Activated naive CD4-positive, alpha-beta T cell treated with anti-CD3 and anti-CD28 coated beads for 36 hours (primary cell): Measurements from ENCODE around the gene AMPD3. TPM values are rescaled to one million over a fixed set of nuclear protein-coding genes. Genes with fewer than 3 reads are reported as not detected.
"Not testable (repeated sequence)": the region's sequence is repeated elsewhere in the genome, so short reads cannot be mapped to it uniquely, and the experiment has no call there.

Source experiments
- CTCF ChIA-PET: fragments of 350-600 bp; sonication (Branson Sonifier 250); formaldehyde crosslinking; loops from one replicate; lab custom pipeline; 2021; ENCODE audit warnings: antibody characterized with exemption; lab: Charles Lee
- DNase-seq: peaks from one replicate; pipeline ENCODE4 v3.0.0-alpha.2; 2020
- H3K27ac Mint-ChIP-seq: one replicate; pipeline ENCODE4 v1.8.0; 2021; ENCODE audit warnings: mild to moderate bottlenecking, mixed read lengths
- H3K27me3 Mint-ChIP-seq: one replicate; pipeline ENCODE4 v1.8.0; 2021; ENCODE audit warnings: low read depth, mixed read lengths
- H3K36me3 Mint-ChIP-seq: one replicate; pipeline ENCODE4 v1.8.0; 2021; ENCODE audit warnings: low read depth, mixed read lengths
- H3K4me1 Mint-ChIP-seq: one replicate; pipeline ENCODE4 v1.8.0; 2021; ENCODE audit warnings: low read depth, mixed read lengths
- H3K4me3 Mint-ChIP-seq: one replicate; pipeline ENCODE4 v1.8.0; 2021; ENCODE audit warnings: mild to moderate bottlenecking, moderate library complexity, mixed read lengths
- H3K9me3 Mint-ChIP-seq: one replicate; pipeline ENCODE4 v1.8.0; 2021; ENCODE audit warnings: mixed read lengths
- intact Hi-C: fragments of 100-400 bp; cut with micrococcal nuclease; formaldehyde crosslinking; loops from one replicate; pipeline ENCODE4 v1.15.1; 2023
- total RNA-seq, 2 experiments: library from RNA; stranded (reverse); gene quantifications; one replicate each; pipeline ENCODE4 v1.2.3, GENCODE V29; 2021

The AMPD3 gene
- total RNA-seq, 2 experiments from 2014 or later = 11.5 to 13.0 TPM

GRCh38 chr11:10414659-10415058 is 40.4 kb upstream of the AMPD3 start:
- intact Hi-C loops = no loop called here
- DNase-seq = peak; percentile 29
- Mint-ChIP-seq H3K27ac (no peak overlapping the region), H3K36me3 (no peaks in the 10 kb centered on the region), H3K27me3 (no peaks in the 10 kb centered on the region), H3K9me3 (no peaks in the 10 kb centered on the region), H3K4me1 (peaks cover 17% of the 10 kb centered on the region), H3K4me3 (peak overlapping the region; percentile 16)
- CTCF ChIA-PET = interaction anchor here (0.7 to 3.4 kb wide), 15 partner anchors 9 to 656 kb away, joined by 3 to 52 read pairs (median 4); partner anchors contain the start of genes AMPD3 and RNF141

GRCh38 chr11:10415817-10416392 is 39.2 kb upstream of the AMPD3 start:
- H3K27ac Mint-ChIP-seq = no peak overlapping the region
- CTCF ChIA-PET = interaction anchor here (0.7 to 3.4 kb wide), 6 partner anchors 10 to 125 kb away, joined by 3 to 15 read pairs (median 3); partner anchors contain the start of genes AMPD3 and RNF141
- DNase-seq = peak; percentile 21
- peaks cover 15% of the 10 kb centered on the region for H3K4me1 Mint-ChIP-seq
- no peaks in the 10 kb centered on the region for H3K36me3 Mint-ChIP-seq
- H3K4me3 Mint-ChIP-seq = no peak overlapping the region
- H3K9me3 Mint-ChIP-seq = no peaks in the 10 kb centered on the region
- H3K27me3 Mint-ChIP-seq = no peaks in the 10 kb centered on the region
- intact Hi-C loops = no loop called here

DNA sequence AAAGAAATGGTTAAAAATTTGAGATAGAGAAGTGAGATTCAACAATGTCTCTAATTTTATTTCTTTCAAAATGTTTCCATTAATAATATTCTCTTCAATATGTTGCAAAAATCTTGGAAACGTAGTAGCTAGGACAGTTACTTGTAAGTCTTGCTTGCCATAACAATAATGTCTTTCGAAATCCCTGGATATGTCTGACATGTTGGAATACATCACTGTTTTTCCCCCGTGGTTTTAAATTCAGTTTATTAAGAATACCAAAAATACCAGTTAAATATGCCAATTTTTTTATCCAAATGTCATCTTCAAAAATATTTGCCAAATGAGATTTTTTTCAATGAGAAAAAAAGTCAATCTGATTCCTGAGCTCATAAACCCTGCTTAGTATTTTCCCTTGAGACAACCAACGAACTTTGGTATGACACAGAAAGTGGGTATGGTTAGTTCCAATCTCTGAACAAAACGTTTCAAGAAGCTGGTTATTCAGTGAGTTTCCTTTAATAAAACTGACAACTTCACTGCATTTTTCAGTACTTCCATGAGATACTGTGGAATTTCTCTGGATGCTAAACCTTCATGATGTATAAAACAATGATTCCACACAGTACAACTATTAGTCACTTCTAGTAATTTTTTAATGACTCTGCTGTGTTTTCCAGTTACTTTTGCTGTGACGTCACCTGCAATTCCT is 36.7 kb upstream of the AMPD3 start:
- peaks cover 7% of the 10 kb centered on the region for H3K9me3 Mint-ChIP-seq
- H3K4me1 Mint-ChIP-seq = peaks cover 15% of the 10 kb centered on the region
- CTCF ChIA-PET = interaction anchor here (0.7 kb wide), 2 partner anchors 33 to 70 kb away, joined by 3 read pairs; no protein-coding TSS in a partner anchor
- H3K36me3 Mint-ChIP-seq = no peaks in the 10 kb centered on the region
- H3K4me3 Mint-ChIP-seq = no peak overlapping the region
- intact Hi-C loops = no loop called here
- H3K27me3 Mint-ChIP-seq = no peaks in the 10 kb centered on the region
- no peak overlapping the region for H3K27ac Mint-ChIP-seq
- no peak for DNase-seq

GRCh38 chr11:10418950-10419310 is 36.1 kb upstream of the AMPD3 start:
- Mint-ChIP-seq H3K36me3 (no peaks in the 10 kb centered on the region), H3K9me3 (peaks cover 7% of the 10 kb centered on the region), H3K4me1 (peaks cover 11% of the 10 kb centered on the region), H3K27ac (no peak overlapping the region), H3K4me3 (no peak overlapping the region), H3K27me3 (no peaks in the 10 kb centered on the region)
- CTCF ChIA-PET = no interaction called here
- intact Hi-C loops = no loop called here
- DNase-seq = no peak

- peaks cover 5% of the 10 kb centered on the region for H3K27me3 Mint-ChIP-seq
- DNase-seq = no peak
- CTCF ChIA-PET = interaction anchor here (1.2 kb wide), 1 partner anchor 50 kb away, joined by 3 read pairs; no protein-coding TSS in a partner anchor
- H3K4me3 Mint-ChIP-seq = no peak overlapping the region
- no peaks in the 10 kb centered on the region for H3K4me1 Mint-ChIP-seq
- intact Hi-C loops = no loop called here
- H3K27ac Mint-ChIP-seq = no peak overlapping the region
- no peaks in the 10 kb centered on the region for H3K36me3 Mint-ChIP-seq
- peaks cover 5% of the 10 kb centered on the region for H3K9me3 Mint-ChIP-seq
These were observed 28.6 kb upstream of the AMPD3 start for GRCh38 chr11:10426475-10426874.

GRCh38 chr11:10428453-10428852 is 26.6 kb upstream of the AMPD3 start:
- DNase-seq = no peak
- H3K27me3 Mint-ChIP-seq = peaks cover 5% of the 10 kb centered on the region
- H3K36me3 Mint-ChIP-seq = no peaks in the 10 kb centered on the region
- CTCF ChIA-PET = interaction anchor here (1.3 to 2.8 kb wide), 2 partner anchors 13 to 14 kb away, joined by 3 to 9 read pairs; no protein-coding TSS in a partner anchor
- no peak overlapping the region for H3K4me3 Mint-ChIP-seq
- H3K9me3 Mint-ChIP-seq = no peaks in the 10 kb centered on the region
- intact Hi-C loops = no loop called here
- no peak overlapping the region for H3K27ac Mint-ChIP-seq
- no peaks in the 10 kb centered on the region for H3K4me1 Mint-ChIP-seq

GRCh38 chr11:10429526-10429925 is 25.5 kb upstream of the AMPD3 start:
- intact Hi-C loops = no loop called here
- no peak overlapping the region for H3K4me3 Mint-ChIP-seq
- peaks cover 5% of the 10 kb centered on the region for H3K27me3 Mint-ChIP-seq
- H3K9me3 Mint-ChIP-seq = no peaks in the 10 kb centered on the region
- H3K36me3 Mint-ChIP-seq = no peaks in the 10 kb centered on the region
- no peak for DNase-seq
- no peak overlapping the region for H3K27ac Mint-ChIP-seq
- CTCF ChIA-PET = interaction anchor here (1.1 to 2.8 kb wide), 4 partner anchors 12 to 225 kb away, joined by 4 to 9 read pairs (median 4); partner anchors contain the start of gene RNF141
- H3K4me1 Mint-ChIP-seq = no peaks in the 10 kb centered on the region

DNA sequence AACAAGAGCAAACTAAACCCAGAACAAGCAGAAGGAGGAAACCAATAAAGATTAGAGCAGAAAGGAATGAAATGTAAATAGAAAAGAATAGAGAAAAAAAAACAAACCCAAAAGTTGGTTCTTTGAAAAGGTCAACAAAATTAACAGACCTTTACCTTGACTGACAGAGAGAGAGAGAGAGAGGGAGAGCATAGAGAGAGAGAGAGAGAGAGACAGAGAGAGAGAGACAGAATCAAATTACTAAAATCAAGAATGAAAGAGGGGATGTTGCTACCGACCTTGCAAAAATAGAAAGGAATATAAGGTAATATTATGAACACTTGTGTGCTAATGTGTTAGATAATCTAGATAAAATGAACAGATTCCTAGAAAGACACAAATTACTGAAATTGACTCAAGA is 22.6 kb upstream of the AMPD3 start:
- Mint-ChIP-seq H3K27ac (no peak overlapping the region), H3K4me1 (peaks cover 6% of the 10 kb centered on the region), H3K4me3 (no peak overlapping the region), H3K27me3 (peaks cover 5% of the 10 kb centered on the region), H3K9me3 (no peaks in the 10 kb centered on the region), H3K36me3 (no peaks in the 10 kb centered on the region)
- CTCF ChIA-PET = no interaction called here
- no peak for DNase-seq
- intact Hi-C loops = no loop called here

DNA sequence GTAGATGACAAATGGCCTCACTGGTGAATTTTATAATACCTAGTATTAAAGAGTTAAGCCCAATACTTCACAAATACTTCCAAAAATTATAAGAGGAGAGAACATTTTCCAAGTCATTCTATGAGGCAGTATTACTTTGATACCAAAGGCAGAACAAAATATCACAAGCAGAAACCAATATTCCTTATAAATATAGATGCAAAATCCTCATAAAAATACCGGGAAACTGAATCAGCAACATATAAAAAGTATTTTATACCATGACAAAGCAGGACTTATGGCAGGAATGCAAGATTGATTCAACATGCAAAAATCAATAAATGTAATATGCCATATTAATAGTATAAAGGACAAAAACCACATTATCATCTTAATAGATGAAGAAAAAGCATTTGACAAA is 22.1 kb upstream of the AMPD3 start:
- CTCF ChIA-PET = no interaction called here
- Mint-ChIP-seq H3K4me3 (no peak overlapping the region), H3K27me3 (peaks cover 5% of the 10 kb centered on the region), H3K27ac (no peak overlapping the region), H3K9me3 (no peaks in the 10 kb centered on the region), H3K36me3 (no peaks in the 10 kb centered on the region), H3K4me1 (peaks cover 6% of the 10 kb centered on the region)
- no peak for DNase-seq
- intact Hi-C loops = no loop called here

GRCh38 chr11:10436224-10436623 is 18.8 kb upstream of the AMPD3 start:
- no peaks in the 10 kb centered on the region for H3K27me3 Mint-ChIP-seq
- H3K4me1 Mint-ChIP-seq = peaks cover 6% of the 10 kb centered on the region
- intact Hi-C loops = no loop called here
- no peak overlapping the region for H3K4me3 Mint-ChIP-seq
- no peaks in the 10 kb centered on the region for H3K36me3 Mint-ChIP-seq
- CTCF ChIA-PET = interaction anchor here (1.0 kb wide), 1 partner anchor 218 kb away, joined by 3 read pairs; no protein-coding TSS in a partner anchor
- no peaks in the 10 kb centered on the region for H3K9me3 Mint-ChIP-seq
- H3K27ac Mint-ChIP-seq = no peak overlapping the region
- no peak for DNase-seq

DNA sequence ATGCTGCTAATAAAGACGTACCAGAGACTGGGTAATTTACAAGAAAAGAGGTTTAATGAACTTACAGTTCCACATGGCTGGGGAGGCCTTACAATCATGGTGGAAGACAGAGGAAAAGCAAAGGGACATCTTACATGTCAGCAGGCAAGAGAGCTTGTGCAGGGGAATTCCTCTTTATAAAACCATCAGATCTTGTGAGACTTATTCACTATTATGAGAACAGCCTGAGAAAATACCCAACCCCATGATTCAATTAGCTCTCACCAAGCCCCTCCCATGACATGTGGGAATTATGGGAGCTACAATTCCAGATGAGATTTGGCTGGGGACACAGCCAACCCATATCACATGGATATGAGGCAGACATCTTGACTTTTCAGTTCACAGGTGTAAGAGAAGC is 18.4 kb upstream of the AMPD3 start:
- H3K4me1 Mint-ChIP-seq, H3K4me3 Mint-ChIP-seq, intact Hi-C loops, H3K27ac Mint-ChIP-seq, H3K36me3 Mint-ChIP-seq, H3K9me3 Mint-ChIP-seq, H3K27me3 Mint-ChIP-seq, DNase-seq: not testable (repeated sequence)
- CTCF ChIA-PET = interaction anchor here (0.7 to 1.4 kb wide), 3 partner anchors 20 to 217 kb away, joined by 3 read pairs; partner anchors contain the start of gene RNF141

- no peaks in the 10 kb centered on the region for H3K9me3 Mint-ChIP-seq
- no peak overlapping the region for H3K4me3 Mint-ChIP-seq
- no peak overlapping the region for H3K27ac Mint-ChIP-seq
- no peak for DNase-seq
- H3K36me3 Mint-ChIP-seq = no peaks in the 10 kb centered on the region
- H3K27me3 Mint-ChIP-seq = no peaks in the 10 kb centered on the region
- CTCF ChIA-PET = interaction anchor here (1.3 kb wide), 1 partner anchor 17 kb away, joined by 3 read pairs; the partner anchor contains the start of gene AMPD3
- intact Hi-C loops = no loop called here
- peaks cover 22% of the 10 kb centered on the region for H3K4me1 Mint-ChIP-seq
These were observed 16.6 kb upstream of the AMPD3 start for GRCh38 chr11:10438458-10438857.
